Measurements from ENCODE around the gene LRP6. TPM values are rescaled to one million over a fixed set of nuclear protein-coding genes. Genes with fewer than 3 reads are reported as not detected.

LRP6 gene
- total and polyA plus RNA-seq, 2 of the 13 experiments (the other 11 are each of a cell fraction or from before 2014, with no cell fraction given): 33.8 to 42.0 TPM

DNA sequence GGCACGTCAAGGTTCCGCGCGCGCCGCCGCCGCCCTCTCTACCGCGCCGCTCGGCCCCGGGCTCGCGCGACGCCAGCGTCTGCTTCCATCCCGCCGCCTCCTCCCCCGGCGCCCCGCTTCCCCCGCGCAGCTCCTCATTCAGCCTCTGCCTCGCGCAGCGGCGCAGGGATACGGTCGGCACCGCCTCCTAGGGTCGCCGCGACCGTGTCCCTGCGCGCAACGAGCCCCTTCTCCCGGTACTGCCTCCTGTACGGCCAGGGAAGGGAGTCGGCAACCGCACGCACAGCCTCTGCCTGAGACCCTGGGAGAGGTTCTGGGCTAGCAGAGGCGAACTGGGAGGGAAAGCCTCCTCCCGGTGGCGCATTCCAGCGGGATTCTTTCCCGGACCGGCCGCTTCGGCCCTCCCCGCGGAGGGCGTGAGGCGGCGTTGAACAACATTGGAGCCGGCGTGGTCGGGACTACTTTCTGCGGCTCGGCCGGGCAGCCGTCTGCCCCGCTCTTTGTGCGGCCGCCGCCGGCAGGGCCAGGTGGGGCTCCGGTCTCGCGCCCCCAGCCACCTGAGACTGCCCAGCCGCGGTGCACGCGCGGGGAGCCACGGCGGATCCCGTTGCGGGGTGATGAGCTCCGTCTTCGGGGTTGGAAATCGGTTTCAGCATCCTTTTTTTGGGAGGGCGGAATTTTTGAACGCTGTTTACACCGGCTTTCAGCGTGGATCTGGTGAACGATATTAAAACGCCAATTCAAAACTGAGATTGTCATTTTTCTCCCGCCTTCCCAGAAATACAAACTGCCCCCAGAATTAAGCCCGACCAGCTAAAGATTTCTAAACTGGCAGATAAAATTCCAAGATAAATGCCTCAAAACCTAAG lies at the start of gene LRP6 (continued):
- TF ChIP-seq, protein P1, sequence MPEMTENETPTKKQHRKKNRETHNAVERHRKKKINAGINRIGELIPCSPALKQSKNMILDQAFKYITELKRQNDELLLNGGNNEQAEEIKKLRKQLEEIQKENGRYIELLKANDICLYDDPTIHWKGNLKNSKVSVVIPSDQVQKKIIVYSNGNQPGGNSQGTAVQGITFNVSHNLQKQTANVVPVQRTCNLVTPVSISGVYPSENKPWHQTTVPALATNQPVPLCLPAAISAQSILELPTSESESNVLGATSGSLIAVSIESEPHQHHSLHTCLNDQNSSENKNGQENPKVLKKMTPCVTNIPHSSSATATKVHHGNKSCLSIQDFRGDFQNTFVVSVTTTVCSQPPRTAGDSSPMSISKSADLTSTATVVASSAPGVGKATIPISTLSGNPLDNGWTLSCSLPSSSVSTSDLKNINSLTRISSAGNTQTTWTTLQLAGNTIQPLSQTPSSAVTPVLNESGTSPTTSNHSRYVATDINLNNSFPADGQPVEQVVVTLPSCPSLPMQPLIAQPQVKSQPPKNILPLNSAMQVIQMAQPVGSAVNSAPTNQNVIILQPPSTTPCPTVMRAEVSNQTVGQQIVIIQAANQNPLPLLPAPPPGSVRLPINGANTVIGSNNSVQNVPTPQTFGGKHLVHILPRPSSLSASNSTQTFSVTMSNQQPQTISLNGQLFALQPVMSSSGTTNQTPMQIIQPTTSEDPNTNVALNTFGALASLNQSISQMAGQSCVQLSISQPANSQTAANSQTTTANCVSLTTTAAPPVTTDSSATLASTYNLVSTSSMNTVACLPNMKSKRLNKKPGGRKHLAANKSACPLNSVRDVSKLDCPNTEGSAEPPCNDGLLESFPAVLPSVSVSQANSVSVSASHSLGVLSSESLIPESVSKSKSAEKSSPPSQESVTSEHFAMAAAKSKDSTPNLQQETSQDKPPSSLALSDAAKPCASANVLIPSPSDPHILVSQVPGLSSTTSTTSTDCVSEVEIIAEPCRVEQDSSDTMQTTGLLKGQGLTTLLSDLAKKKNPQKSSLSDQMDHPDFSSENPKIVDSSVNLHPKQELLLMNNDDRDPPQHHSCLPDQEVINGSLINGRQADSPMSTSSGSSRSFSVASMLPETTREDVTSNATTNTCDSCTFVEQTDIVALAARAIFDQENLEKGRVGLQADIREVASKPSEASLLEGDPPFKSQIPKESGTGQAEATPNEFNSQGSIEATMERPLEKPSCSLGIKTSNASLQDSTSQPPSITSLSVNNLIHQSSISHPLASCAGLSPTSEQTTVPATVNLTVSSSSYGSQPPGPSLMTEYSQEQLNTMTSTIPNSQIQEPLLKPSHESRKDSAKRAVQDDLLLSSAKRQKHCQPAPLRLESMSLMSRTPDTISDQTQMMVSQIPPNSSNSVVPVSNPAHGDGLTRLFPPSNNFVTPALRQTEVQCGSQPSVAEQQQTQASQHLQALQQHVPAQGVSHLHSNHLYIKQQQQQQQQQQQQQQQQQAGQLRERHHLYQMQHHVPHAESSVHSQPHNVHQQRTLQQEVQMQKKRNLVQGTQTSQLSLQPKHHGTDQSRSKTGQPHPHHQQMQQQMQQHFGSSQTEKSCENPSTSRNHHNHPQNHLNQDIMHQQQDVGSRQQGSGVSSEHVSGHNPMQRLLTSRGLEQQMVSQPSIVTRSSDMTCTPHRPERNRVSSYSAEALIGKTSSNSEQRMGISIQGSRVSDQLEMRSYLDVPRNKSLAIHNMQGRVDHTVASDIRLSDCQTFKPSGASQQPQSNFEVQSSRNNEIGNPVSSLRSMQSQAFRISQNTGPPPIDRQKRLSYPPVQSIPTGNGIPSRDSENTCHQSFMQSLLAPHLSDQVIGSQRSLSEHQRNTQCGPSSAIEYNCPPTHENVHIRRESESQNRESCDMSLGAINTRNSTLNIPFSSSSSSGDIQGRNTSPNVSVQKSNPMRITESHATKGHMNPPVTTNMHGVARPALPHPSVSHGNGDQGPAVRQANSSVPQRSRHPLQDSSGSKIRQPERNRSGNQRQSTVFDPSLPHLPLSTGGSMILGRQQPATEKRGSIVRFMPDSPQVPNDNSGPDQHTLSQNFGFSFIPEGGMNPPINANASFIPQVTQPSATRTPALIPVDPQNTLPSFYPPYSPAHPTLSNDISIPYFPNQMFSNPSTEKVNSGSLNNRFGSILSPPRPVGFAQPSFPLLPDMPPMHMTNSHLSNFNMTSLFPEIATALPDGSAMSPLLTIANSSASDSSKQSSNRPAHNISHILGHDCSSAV (CRISPR knock-in tag; IDR thresholded peaks at IDR 0.05; ENCODE audit: borderline replicate concordance): peak; percentile 96; the same call in 1 of the 2 replicates
- TF ChIP-seq ZNF329 (CRISPR knock-in tag; IDR thresholded peaks at IDR 0.05; ENCODE audit: low read depth): peak; percentile 85
- TF ChIP-seq, protein P2, sequence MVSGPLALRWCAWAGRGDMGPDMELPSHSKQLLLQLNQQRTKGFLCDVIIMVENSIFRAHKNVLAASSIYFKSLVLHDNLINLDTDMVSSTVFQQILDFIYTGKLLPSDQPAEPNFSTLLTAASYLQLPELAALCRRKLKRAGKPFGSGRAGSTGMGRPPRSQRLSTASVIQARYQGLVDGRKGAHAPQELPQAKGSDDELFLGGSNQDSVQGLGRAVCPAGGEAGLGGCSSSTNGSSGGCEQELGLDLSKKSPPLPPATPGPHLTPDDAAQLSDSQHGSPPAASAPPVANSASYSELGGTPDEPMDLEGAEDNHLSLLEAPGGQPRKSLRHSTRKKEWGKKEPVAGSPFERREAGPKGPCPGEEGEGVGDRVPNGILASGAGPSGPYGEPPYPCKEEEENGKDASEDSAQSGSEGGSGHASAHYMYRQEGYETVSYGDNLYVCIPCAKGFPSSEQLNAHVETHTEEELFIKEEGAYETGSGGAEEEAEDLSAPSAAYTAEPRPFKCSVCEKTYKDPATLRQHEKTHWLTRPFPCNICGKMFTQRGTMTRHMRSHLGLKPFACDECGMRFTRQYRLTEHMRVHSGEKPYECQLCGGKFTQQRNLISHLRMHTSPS (CRISPR knock-in tag; IDR thresholded peaks at IDR 0.05; ENCODE audit: low read depth): peak; percentile 43
- TF ChIP-seq NFKB2 (CRISPR knock-in tag; IDR thresholded peaks at IDR 0.05; ENCODE audit: borderline replicate concordance): peak; percentile 88
- TF ChIP-seq, protein P3, sequence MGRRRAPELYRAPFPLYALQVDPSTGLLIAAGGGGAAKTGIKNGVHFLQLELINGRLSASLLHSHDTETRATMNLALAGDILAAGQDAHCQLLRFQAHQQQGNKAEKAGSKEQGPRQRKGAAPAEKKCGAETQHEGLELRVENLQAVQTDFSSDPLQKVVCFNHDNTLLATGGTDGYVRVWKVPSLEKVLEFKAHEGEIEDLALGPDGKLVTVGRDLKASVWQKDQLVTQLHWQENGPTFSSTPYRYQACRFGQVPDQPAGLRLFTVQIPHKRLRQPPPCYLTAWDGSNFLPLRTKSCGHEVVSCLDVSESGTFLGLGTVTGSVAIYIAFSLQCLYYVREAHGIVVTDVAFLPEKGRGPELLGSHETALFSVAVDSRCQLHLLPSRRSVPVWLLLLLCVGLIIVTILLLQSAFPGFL (CRISPR knock-in tag; IDR thresholded peaks at IDR 0.05): no peak; the same call in 1 of the 2 replicates
- no peak for TF ChIP-seq SRF (IDR thresholded peaks at IDR 0.05; ENCODE audit: low read depth, low read length)
- no peak for TF ChIP-seq RFX3 (CRISPR knock-in tag; IDR thresholded peaks at IDR 0.05)
- peak; percentile 48; the same call in 1 of the 2 replicates for TF ChIP-seq KDM6A (CRISPR knock-in tag; IDR thresholded peaks at IDR 0.05; ENCODE audit: low read depth)
- TF ChIP-seq PAWR (CRISPR knock-in tag; IDR thresholded peaks at IDR 0.05; ENCODE audit: borderline replicate concordance): peak; percentile 98
- TF ChIP-seq NCOA1 (CRISPR knock-in tag; IDR thresholded peaks at IDR 0.05): peak; percentile 87; the same call in 1 of the 2 replicates
- TF ChIP-seq AGO1 (IDR thresholded peaks at IDR 0.05; ENCODE audit: low read depth, low read length, poor library complexity, severe bottlenecking): no peak
- TF ChIP-seq, protein P4, sequence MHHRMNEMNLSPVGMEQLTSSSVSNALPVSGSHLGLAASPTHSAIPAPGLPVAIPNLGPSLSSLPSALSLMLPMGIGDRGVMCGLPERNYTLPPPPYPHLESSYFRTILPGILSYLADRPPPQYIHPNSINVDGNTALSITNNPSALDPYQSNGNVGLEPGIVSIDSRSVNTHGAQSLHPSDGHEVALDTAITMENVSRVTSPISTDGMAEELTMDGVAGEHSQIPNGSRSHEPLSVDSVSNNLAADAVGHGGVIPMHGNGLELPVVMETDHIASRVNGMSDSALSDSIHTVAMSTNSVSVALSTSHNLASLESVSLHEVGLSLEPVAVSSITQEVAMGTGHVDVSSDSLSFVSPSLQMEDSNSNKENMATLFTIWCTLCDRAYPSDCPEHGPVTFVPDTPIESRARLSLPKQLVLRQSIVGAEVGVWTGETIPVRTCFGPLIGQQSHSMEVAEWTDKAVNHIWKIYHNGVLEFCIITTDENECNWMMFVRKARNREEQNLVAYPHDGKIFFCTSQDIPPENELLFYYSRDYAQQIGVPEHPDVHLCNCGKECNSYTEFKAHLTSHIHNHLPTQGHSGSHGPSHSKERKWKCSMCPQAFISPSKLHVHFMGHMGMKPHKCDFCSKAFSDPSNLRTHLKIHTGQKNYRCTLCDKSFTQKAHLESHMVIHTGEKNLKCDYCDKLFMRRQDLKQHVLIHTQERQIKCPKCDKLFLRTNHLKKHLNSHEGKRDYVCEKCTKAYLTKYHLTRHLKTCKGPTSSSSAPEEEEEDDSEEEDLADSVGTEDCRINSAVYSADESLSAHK (CRISPR knock-in tag; IDR thresholded peaks at IDR 0.05; ENCODE audit: borderline replicate concordance): no peak
- peak; percentile 82 for TF ChIP-seq KAT8 (CRISPR knock-in tag; IDR thresholded peaks at IDR 0.05)
- TF ChIP-seq YEATS2 (CRISPR knock-in tag; IDR thresholded peaks at IDR 0.05; ENCODE audit: borderline replicate concordance): peak; percentile 82
- TF ChIP-seq ARNT (IDR thresholded peaks at IDR 0.05): no peak

Data from HepG2 (cell line).